HG03039 (cell line): ENCODE measurements around the gene LIMS1.
"Not testable (repeated sequence)": the region's sequence is repeated elsewhere in the genome, so short reads cannot be mapped to it uniquely, and the experiment has no call there.

ENCODE experiments used
- ATAC-seq: cut with Tn5 transposase; IDR thresholded peaks from one replicate; pipeline ENCODE4 v1.9.1; 2021; ENCODE audit warnings: mild to moderate bottlenecking, moderate library complexity; ENCODE audit not compliant: unreplicated experiment

Gene LIMS1

DNA sequence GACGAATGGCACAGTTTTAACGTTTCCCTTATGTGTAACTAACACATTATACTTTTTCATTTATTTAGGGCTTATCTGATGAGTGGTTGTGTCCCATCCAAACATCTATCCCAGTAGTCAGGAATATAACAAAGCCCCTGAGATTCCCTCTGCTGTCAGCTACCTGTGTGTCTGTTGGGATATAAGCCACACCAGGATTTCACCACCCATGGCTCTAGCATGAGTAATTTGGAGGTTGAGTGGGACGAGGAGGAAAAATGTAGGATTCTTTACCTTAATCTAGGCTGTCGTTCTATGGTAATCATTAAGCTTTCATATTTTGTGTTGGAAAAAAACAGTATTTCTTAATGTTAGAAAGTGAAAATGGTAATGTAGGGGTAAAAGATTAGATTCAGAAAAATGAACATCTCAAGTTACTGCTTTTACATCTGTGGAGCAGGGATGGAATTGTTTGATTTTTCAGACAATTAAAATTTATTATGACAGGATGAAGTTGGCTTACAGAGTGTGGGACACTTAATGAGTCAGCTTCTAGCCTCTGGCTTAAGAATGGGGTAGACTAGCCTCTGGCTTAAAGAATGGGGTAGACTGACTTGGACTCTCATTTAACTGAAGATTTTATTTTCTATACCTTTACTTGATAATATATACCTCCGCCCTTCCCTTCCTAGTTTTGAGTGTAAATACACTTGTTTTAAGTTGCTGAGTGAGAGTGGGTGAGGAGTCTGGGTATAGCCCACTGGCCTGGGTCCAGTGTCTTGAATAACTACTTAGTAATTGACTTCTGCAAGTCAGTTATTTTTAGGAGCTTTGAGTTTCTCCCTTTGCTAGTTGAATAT lies 96.5 kb downstream of the LIMS1 start:
- no peak for ATAC-seq

DNA sequence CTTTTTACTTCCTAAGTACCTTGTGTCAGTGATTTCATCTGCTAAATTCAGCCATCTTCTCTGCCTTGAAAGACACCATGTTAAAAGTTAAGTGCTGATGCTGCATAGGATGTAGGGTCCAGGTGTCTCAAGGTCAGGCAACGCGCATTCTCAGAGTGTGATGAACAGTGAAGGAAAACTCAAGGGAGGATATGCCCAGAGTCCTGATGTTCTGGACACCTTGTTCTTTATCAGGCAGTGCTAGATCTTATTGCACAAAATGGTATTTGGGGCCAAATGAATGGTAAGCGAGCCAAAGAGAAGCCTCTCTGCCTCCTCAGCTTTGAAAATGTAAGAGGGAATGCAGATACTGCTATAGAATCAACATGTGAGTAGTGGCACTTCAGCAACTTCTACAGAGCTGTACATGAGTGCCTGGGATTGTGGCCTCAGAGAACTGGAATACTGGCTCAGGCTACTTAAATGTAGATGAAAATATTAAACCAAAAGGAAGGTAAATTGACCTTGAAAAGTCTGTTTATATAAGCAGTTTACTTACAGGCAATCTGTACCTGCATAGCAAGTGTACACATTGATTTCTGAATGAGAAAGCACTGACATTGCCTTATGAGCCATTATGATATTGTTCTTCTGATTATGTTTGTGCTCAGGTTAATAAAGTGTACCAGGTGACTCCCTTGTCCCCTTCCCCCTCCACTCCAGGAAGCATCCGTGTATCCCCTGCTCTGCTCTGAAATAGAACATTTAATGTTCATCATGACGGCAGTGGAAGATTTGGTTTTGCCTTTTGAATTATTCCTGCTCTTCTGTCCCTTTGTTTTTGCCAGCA lies 98.3 kb downstream of the LIMS1 start:
- ATAC-seq: no peak

DNA sequence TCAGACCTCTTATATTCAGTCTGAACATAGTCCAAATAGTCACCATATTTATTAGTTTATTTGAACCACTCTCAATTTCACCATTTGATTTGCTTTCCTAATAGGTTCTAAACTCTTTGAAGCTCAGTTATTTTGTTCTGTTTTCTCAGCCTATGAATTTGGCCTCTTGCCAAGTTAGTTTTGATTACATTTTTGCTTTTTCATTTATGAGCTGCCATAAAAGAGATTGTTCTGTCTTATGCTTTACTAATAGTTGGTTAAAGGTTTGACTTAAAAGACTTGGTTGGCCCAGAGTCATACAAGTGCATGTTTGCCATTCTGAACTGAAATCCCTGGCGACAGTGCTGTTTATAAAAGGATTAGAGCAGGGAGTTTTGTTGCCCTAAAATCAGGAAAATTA lies 99.1 kb downstream of the LIMS1 start:
- ATAC-seq: no peak

DNA sequence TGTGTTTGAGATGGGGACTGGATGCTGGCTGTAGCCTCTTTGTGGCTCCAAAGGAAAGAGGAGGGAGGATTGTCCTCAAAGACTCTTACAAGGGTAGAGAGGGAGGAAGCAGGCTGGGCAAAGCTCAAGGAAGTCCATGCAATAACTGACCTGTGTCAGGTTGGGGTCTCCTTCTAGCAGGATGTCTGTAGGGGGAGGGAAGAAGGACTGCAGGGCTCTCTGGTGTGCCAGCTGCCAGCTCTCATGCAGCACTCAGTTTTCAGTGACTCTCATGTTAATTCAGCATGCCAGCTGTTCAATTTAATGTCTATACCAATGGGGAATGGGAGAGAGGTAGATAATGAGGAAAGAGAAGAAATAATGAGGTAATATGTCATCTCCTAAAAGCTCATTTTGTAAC lies 99.7 kb downstream of the LIMS1 start:
- no peak for ATAC-seq

DNA sequence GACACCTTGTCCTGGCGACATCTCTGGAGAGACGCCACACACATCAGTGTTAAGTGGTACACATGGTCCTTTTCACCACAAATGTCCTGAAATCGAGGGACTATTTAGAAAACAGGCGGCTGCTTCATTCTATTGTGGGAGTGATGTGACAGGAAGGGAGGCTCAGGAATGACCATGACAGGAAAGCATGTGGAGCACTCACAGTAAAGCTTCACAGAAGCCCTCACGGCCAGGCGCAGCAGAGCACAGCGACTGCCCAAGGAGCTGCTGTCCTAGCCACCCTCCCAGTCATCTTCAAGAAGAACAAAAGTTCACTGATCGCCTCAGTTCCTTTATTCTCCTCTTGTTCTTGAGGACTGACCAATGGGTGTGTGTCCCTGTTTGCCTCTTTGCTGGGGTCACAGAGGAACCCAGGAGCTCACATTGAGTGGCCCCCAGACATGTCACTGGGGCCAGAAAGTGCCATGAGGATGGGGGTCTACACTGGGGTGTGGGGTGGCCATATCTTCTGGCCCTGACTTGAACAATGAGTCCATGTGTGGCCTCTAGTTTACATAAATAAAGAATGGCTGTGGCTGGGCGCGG lies 100.4 kb downstream of the LIMS1 start:
- no peak for ATAC-seq

DNA sequence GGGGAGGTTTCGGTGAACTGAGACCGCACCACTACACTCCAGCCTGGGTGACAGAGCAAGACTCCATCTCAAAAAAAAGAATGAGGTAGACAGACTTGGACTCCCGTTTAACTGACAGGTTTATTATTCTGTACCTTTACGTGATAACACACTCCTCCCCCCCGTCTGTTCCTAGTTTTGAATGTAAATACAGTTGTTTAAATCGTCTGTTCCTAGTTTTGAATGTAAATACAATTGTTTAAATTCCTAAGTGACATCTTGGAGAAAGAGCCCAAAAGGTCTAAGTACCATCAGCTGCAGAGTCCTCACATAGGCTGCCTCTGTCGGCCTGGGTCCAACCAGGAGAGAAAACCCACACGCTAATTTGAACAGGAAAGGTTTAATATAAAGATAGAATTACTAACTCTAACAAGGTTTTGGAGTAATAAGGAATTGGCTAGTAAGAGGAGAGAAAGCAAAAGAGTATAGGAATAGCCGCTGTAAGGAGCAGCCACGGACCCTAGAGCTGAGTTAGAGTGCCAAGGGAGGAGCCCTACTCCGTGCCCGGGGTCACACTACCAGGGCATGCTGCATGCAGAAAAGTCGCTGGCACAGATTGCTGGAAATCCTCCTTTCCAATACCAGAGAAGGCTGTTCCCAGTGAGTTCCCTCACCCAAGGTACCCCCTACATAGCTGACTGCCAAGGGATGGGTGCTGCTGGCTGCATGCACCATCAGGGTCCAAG lies 101.5 kb downstream of the LIMS1 start:
- ATAC-seq: peak; percentile 14

DNA sequence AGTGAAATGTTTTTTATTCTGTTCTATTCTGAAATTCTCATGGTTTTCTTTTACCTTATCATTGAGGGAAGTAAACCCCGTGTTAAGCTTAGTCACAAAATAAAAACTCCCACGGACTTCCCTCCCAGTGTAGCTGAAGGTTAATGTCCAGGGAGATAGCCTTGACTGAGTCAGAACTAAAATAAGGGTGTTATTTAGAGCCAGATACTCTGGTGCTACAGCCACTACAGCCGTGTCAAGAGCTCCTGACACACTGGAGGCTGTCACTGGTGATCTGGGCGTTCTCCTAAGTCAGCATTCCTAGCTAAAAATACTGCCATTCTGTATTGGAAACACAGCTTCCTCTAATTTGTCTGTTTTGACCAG lies 103.0 kb downstream of the LIMS1 start:
- peak; percentile 53 for ATAC-seq

DNA sequence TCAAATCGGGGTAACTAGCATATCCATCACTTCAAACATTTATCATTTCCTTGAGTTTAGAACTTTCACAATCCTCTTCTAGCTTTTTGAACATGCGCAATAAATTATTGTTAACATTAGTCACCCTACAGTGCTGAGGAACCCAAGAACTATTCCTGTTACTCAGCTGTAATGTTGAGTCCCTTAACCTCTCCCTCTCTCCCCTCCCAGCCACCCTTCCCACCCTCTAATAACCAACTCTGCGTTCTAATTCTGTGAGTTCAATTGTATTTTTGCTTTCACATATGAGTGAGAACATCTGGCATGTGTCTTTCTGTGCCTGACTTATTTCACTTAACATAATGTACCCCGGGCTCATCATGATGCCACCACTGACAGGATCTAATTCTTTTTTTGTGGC lies 106.5 kb downstream of the LIMS1 start:
- no peak for ATAC-seq

DNA sequence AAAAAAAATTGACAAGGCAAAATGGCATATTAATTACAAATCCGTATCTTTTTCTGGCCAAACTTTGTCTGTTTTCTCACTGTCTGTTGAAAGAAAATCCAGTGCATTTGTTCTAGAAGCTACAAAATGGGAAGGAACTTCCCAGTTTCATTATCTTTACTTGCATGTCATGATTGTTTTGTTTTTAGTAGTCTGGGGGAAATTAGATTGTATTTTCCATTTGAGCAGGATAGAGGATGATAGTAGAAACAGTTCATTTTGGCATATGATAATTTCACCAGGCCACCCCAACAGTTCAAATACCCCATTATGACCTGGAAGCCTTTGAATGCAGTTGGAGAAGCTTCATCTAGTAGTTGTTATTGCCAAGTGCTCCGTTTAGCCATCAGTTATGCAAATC lies 107.5 kb downstream of the LIMS1 start:
- no peak for ATAC-seq

DNA sequence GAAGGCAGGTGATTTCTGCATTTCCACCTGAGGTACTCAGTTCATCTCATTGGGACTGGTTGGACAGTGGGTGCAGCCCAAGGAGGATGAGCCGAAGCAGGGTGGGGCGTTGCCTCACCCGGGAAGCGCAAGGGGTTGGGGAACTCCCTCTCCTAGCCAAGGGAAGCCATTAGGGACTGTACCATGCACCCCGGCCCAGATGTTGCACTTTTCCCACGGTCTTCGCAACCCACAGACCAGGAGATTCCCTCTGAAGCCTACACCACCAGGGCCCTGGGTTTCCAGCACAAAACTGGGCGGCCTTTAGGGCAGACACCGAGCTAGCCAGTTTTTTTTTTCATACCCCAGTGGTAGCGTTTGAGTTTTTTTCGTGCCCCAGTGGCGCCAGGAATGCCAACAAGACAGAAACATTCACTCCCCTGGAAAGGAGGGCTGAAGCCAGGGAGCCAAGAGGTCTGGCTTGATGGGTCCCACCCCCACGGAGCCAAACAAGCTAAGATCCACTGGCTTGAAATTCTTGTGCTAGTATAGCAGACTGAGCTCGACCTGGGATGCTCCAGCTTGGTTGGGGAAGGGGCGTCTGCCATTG lies 109.1 kb downstream of the LIMS1 start:
- ATAC-seq: no peak

DNA sequence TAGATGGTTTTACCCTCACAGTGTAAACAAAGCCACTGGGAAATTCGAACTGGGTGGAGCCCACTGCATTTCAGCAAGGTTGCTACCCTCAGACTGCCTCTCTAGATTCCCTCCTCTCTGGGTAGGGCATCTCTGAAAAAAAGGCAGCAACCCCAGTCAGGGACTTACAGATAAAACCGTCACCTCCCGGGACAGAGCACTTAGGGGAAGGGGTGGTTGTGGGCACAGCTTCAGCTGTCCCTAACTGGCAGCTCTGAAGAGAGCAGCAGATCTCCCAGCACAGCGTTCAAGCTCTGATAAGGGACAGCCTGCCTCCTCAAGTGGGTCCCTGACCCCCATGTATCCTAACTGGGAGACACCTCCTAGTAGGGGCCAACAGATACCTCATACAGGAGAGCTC lies 109.6 kb downstream of the LIMS1 start:
- not testable (repeated sequence) for ATAC-seq

DNA sequence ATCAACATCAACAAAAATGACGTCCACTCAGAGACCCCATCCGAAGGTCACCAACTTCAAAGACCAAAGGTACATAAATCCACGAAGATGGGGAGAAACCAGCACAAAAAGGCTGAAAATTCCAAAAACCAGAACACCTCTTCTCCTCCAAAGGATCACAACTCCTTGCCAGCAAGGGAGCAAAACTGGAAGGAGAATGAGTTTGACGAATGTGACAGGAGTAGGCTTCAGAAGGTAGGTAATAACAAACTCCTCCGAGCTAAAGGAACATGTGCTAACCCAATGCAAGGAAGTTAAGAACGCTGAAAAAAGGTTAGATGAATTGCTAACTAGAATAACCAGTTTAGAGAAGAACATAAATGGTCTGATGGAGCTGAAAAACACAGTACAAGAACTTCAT lies 110.2 kb downstream of the LIMS1 start:
- not testable (repeated sequence) for ATAC-seq

DNA sequence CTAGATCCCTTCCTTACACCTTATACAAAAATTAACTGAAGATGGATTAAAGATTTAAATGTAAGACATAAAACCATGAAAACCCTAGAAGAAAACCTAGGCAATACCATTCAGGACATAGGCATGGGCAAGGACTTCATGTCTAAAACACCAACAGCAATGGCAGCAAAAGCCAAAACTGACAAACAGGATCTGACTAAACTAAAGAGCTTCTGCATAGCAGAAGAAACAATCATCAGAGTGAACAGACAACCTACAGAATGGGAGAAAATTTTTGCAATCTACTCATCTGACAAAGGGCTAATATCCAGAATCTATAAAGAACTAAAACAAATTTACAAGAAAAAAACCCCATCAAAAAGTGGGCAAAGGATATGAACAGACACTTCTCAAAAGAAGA lies 114.5 kb downstream of the LIMS1 start:
- ATAC-seq: not testable (repeated sequence)

DNA sequence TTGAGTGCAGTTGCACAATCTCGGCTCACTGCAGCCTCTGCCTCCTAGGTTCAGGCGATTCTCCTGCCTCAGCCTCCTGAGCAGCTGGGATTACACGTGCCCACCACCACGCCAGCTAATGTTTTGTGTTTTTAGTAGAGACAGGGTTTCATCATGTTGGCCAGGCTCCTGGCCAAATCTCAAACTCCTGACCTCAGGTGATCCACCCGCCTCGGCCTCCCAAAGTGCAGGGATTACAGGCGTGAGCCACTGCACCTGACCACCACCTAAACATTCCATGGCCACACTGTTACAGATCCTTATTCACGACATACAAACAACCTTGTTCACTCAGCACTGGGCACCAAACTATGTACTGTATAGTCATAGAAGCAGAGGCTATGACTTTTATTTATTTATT lies 116.2 kb downstream of the LIMS1 start:
- ATAC-seq: not testable (repeated sequence)

DNA sequence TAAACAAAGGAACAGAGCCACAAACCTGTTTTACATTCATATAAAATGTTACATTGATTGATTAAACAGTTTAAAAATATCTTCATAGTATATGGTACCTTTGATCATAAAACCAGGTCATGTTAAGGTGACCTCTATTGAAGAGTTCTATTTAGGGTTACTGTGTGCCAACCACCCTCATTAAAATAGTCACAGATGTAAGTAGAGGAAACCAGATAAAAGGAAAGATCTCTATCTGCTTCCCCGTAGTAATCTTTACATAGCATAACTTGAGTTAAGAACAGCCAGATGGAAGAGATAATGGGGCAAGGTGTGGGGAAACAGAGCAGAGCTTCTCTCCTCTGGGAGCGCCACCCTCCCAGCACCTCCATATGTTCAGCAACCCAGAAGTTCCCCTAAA lies 117.2 kb downstream of the LIMS1 start:
- ATAC-seq: not testable (repeated sequence)

DNA sequence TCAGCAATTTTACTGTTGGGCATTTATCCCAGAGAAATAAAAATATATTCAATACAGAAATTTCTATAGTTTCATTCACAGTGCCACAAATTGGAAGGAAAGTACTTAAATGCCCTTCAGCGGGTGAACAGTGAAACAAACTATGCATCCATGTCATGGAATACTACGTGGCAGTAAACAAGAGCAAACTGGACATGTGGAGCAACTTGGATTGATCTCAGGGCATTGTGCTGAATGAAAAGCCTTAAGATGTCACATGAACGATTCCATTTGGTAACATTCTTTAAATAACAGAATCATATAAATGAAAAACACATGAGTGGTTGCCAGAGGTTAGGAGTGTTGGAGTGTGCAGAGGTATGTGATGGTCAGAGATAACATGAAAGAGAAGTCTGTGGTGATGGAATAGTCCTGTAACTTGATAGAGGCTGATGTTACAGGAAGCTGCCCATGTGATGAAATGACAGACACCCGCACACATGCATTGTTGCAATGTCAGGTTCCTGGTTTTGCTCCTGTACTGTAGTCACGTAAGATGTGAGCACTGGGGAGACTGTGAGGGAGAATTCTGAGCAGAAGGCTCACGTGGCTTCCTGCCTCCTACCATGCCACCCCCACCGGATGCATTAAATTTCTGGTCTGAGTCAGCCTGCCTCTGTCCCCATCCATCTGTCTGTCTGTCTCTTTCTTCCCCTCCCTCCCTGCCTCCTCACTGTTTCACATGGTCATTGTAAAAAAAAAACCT lies 118.1 kb downstream of the LIMS1 start:
- ATAC-seq: peak; percentile 95

DNA sequence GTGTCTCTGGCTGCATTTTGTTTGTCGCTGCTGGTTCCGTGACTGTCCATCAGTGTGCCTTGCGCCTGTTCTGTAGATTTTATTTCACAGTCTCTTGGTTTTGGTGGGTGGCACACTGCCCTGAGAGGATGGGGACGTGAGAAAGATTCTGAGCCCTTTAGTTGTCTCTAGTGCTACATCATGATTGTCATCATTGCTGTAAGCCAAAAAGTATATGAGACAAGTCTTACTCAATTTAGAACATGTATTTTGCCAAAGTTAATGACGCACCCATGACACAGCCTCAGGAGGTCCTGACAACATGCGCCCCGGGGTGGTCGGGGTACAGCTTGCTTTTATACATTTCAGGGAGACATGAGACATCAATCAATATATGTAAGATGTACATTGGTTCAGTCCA lies 119.2 kb downstream of the LIMS1 start:
- ATAC-seq: not testable (repeated sequence)

DNA sequence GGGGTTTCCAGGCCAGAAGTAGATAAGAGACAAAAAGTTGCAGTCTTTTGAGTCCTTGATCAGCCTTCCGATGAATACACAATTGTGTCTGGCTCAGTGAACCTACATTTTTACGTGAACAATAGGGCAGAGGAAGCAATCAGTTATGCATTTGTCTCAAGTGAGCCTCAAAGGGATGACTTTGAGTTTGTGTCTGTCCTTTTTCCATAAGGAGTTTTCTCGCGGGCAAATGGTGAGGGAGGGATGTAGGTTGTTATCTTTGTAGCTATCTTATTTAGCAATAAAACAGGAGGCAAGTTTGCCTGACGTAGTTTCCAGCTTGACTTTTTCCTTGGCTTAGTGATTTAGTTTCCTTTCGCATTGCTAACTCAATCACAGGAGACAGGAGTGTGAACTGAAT lies 119.6 kb downstream of the LIMS1 start:
- ATAC-seq: not testable (repeated sequence)

DNA sequence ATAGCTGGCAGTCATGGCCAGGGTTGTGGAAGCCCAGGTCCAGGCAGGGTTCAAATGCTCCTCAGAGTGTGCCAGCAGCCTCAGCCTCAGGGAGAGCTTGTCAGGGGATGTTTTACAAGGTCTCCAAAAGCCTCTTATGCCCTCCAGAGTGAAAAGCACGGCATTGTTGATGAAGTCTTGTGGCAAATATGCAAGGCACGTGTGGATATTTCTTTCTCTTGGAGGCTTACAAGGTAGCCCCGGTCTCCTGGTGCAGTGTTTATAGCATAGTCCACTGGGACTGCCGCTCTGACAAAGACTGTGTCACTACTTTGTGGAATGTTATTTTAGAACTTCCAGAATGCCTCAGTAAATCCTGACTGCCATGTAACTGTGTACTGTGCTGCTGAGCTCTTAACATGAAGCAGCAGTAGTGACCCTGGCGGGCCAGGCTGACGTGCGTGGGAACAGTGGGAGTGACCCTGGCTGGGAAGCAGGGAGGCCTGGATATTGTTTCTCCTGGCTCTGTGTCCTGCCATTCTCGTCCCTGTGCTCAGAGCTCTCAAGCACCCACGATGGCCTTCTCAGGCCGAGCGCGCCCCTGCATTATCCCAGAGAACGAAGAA lies 120.4 kb downstream of the LIMS1 start:
- ATAC-seq: not testable (repeated sequence)

DNA sequence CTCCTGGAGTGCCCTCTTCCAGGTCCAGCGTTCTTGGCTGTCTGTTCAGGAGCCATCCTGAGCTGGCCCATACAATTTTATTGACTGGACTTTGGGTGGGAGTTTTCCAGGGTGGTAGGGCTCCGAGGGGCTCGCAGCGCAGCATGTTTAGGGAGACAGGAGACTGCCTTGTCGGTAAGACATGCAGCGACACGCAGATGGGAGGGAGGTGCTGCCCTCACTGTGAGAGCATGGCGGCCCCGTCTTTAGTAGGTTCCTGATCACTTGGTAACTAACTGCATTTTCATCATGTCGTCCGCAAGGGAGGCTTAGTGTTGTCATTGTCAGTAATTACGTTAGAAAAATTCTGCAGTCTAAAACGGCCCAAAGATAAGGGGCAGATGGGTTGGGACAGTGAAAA lies 121.0 kb downstream of the LIMS1 start:
- not testable (repeated sequence) for ATAC-seq
